KMS-11 (cell line): ENCODE measurements around the gene UGT1A6.

Experiments
- H2AFZ ChIP-seq: fragments of 200-600 bp; sonication (generic); 2 replicates; pipeline ENCODE4 v1.6.1; 2016; ENCODE audit warnings: antibody characterized with exemption, mixed run types, low read depth
- H3K27ac ChIP-seq: fragments of 200-600 bp; sonication (generic); 2 replicates; pipeline ENCODE4 v1.6.1; 2016; ENCODE audit warnings: mild to moderate bottlenecking, mixed run types
- H3K27me3 ChIP-seq: fragments of 200-600 bp; sonication (generic); 2 replicates; pipeline ENCODE4 v1.6.1; 2017; ENCODE audit warnings: mild to moderate bottlenecking, low read depth, mixed run types, moderate library complexity; ENCODE audit not compliant: insufficient read depth
- H3K36me3 ChIP-seq: fragments of 200-600 bp; sonication (generic); 2 replicates; pipeline ENCODE4 v1.6.1; 2017; ENCODE audit warnings: mild to moderate bottlenecking, mixed run types; ENCODE audit not compliant: insufficient read depth
- H3K4me1 ChIP-seq: fragments of 200-600 bp; sonication (generic); 2 replicates; pipeline ENCODE4 v1.6.1; 2016; ENCODE audit warnings: mild to moderate bottlenecking, low read depth, mixed run types; ENCODE audit not compliant: poor library complexity, severe bottlenecking
- H3K4me2 ChIP-seq: fragments of 200-600 bp; sonication (generic); 2 replicates; pipeline ENCODE4 v1.7.0; 2016; ENCODE audit warnings: mild to moderate bottlenecking, mixed run types
- H3K4me3 ChIP-seq: fragments of 200-600 bp; sonication (generic); IDR thresholded peaks from 2 replicates; pipeline ENCODE4 v1.6.1; 2017; ENCODE audit warnings: low read depth, low read length, mixed read lengths; ENCODE audit not compliant: insufficient read depth
- H3K79me2 ChIP-seq: fragments of 200-600 bp; sonication (generic); 2 replicates; pipeline ENCODE4 v1.6.1; 2016; ENCODE audit warnings: low read depth, mixed run types; ENCODE audit not compliant: insufficient read depth
- H3K9ac ChIP-seq: fragments of 200-600 bp; sonication (generic); 2 replicates; pipeline ENCODE4 v1.6.1; 2016; ENCODE audit warnings: mild to moderate bottlenecking, mixed run types
- H4K20me1 ChIP-seq: fragments of 200-600 bp; sonication (generic); 2 replicates; pipeline ENCODE4 v1.6.1; 2016; ENCODE audit warnings: mild to moderate bottlenecking, mixed run types; ENCODE audit not compliant: insufficient read depth
- TF ChIP-seq, protein P1 (sequence below): fragments of 200-600 bp; sonication (generic); conservative IDR thresholded peaks from 2 replicates; pipeline ENCODE4 v1.6.1; 2017; ENCODE audit warnings: low read depth, mild to moderate bottlenecking, antibody characterized with exemption, low read length, moderate library complexity, mixed read lengths

UGT1A6 gene

DNA sequence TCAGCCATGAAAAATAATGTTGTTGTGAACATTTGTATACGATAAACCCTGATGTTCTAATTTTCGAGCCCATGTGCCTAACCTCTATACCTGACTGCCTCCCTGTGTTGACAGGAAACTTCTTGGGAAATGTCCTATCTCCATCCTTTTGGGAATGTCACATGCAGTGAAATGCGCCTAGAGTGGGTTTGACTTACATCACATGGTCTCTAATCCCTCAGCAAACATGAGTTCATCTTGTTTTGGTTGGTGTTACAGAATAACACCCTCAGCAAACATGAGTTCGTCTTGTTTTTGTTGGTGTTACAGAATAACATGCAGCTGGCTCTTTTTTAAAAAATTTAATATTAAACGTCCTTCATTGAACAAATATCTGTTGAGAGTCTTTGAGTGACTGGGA lies 4.3 kb upstream of the UGT1A6 start:
- Histone ChIP-seq H3K79me2 (no peaks in the 10 kb centered on the region), H3K4me2 (no peak overlapping the region), H3K27ac (no peak overlapping the region)

GRCh38 chr2:233689031-233689430 lies 3.7 kb upstream of the UGT1A6 start:
- no peaks in the 10 kb centered on the region; the same call in 1 of the 2 replicates for H3K27me3 ChIP-seq
- no peak overlapping the region for H3K4me3 ChIP-seq
- TF ChIP-seq, protein P1, sequence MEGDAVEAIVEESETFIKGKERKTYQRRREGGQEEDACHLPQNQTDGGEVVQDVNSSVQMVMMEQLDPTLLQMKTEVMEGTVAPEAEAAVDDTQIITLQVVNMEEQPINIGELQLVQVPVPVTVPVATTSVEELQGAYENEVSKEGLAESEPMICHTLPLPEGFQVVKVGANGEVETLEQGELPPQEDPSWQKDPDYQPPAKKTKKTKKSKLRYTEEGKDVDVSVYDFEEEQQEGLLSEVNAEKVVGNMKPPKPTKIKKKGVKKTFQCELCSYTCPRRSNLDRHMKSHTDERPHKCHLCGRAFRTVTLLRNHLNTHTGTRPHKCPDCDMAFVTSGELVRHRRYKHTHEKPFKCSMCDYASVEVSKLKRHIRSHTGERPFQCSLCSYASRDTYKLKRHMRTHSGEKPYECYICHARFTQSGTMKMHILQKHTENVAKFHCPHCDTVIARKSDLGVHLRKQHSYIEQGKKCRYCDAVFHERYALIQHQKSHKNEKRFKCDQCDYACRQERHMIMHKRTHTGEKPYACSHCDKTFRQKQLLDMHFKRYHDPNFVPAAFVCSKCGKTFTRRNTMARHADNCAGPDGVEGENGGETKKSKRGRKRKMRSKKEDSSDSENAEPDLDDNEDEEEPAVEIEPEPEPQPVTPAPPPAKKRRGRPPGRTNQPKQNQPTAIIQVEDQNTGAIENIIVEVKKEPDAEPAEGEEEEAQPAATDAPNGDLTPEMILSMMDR, result no peak
- no peak overlapping the region for H3K27ac ChIP-seq
- H3K4me1 ChIP-seq, result no peaks in the 10 kb centered on the region
- H2AFZ ChIP-seq, result no peak overlapping the region
- no peaks in the 10 kb centered on the region for H3K36me3 ChIP-seq
- H3K4me2 ChIP-seq, result no peak overlapping the region
- no peak overlapping the region for H3K9ac ChIP-seq
- no peaks in the 10 kb centered on the region for H4K20me1 ChIP-seq
- no peaks in the 10 kb centered on the region for H3K79me2 ChIP-seq

More for the DNA sequence above, 4.3 kb upstream of the UGT1A6 start:
- TF ChIP-seq, protein P1, result no peak
- Histone ChIP-seq H4K20me1 (no peaks in the 10 kb centered on the region), H3K4me3 (no peak overlapping the region), H2AFZ (no peak overlapping the region), H3K4me1 (no peaks in the 10 kb centered on the region), H3K36me3 (no peaks in the 10 kb centered on the region), H3K9ac (no peak overlapping the region), H3K27me3 (no peaks in the 10 kb centered on the region; the same call in 1 of the 2 replicates)

DNA sequence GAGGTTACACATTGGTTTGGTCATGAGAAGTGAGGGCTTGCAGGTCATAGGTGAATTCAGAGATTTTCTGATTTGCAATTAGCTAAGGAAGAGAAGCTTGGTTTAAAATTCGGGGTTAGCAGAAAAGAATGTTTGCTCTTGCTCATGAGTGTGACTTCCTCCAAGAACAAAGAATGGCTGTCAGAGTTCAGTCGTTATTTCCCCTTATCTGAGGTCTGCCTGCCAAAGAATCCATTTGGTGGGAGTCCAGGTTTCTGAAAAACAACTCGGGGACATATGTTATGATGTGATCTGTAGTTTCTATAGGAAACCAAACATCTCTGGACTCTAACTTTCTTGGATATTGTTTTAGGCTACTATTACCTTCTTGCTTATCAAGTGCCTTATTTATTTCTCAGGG lies 3.2 kb upstream of the UGT1A6 start:
- Histone ChIP-seq H3K4me2 (no peak overlapping the region), H3K79me2 (no peaks in the 10 kb centered on the region), H3K4me1 (no peaks in the 10 kb centered on the region), H3K9ac (no peak overlapping the region), H3K27me3 (no peaks in the 10 kb centered on the region; the same call in 1 of the 2 replicates), H4K20me1 (no peaks in the 10 kb centered on the region), H2AFZ (no peak overlapping the region), H3K4me3 (no peak overlapping the region), H3K36me3 (no peaks in the 10 kb centered on the region), H3K27ac (no peak overlapping the region)
- TF ChIP-seq, protein P1, result no peak

GRCh38 chr2:233690444-233690843 lies 2.2 kb upstream of the UGT1A6 start:
- H3K4me3 ChIP-seq, result no peak overlapping the region
- no peaks in the 10 kb centered on the region for H3K36me3 ChIP-seq
- H3K27me3 ChIP-seq, result no peaks in the 10 kb centered on the region
- H3K27ac ChIP-seq, result no peak overlapping the region
- TF ChIP-seq, protein P1, result no peak
- H3K9ac ChIP-seq, result no peak overlapping the region
- no peaks in the 10 kb centered on the region for H3K4me1 ChIP-seq
- no peak overlapping the region for H2AFZ ChIP-seq
- no peak overlapping the region for H3K4me2 ChIP-seq
- no peaks in the 10 kb centered on the region for H4K20me1 ChIP-seq
- H3K79me2 ChIP-seq, result no peaks in the 10 kb centered on the region
